ENCODE results near the gene L1CAM. TPM values are rescaled to one million over a fixed set of nuclear protein-coding genes. Genes with fewer than 3 reads are reported as not detected.

L1CAM gene
- total RNA-seq, 2 experiments from 2014 or later = 3.6 to 4.9 TPM

GRCh38 chrX:153928846-153929245 is 42.9 kb upstream of the L1CAM start:
- Mint-ChIP-seq H3K9me3 (ENCODE audit: low read depth) (no peaks in the 10 kb centered on the region), H3K4me1 (peaks cover 30% of the 10 kb centered on the region), H3K4me3 (peak overlapping the region; percentile 84), H3K27ac (peak overlapping the region; percentile 76), H3K27me3 (no peaks in the 10 kb centered on the region), H3K36me3 (peaks cover 23% of the 10 kb centered on the region)
- ATAC-seq (no peak), DNase-seq (no peak)
- CTCF ChIA-PET = interaction anchor here (7.7 to 10.2 kb wide), 2 partner anchors 20 to 40 kb away, joined by 49 to 190 read pairs; partner anchors contain the start of genes HCFC1 and RENBP

GRCh38 chrX:153927922-153928760 is 42.2 kb upstream of the L1CAM start:
- ATAC-seq = peak; percentile 82
- Mint-ChIP-seq H3K27ac (peak overlapping the region; percentile 97), H3K4me3 (peak overlapping the region; percentile 85), H3K27me3 (no peaks in the 10 kb centered on the region), H3K9me3 (ENCODE audit: low read depth) (no peaks in the 10 kb centered on the region), H3K36me3 (peaks cover 27% of the 10 kb centered on the region), H3K4me1 (peaks cover 32% of the 10 kb centered on the region)
- DNase-seq = peak; percentile 96
- CTCF ChIA-PET = interaction anchor here (1.1 to 10.2 kb wide), 3 partner anchors 21 to 201 kb away, joined by 3 to 190 read pairs (median 49); partner anchors contain the start of genes HCFC1 and RENBP

GRCh38 chrX:153927672-153927921 is 41.6 kb upstream of the L1CAM start:
- no peak for DNase-seq
- Mint-ChIP-seq H3K36me3 (peaks cover 27% of the 10 kb centered on the region), H3K9me3 (ENCODE audit: low read depth) (no peaks in the 10 kb centered on the region), H3K27ac (peak overlapping the region; percentile 97), H3K27me3 (no peaks in the 10 kb centered on the region), H3K4me1 (peaks cover 35% of the 10 kb centered on the region), H3K4me3 (peak overlapping the region; percentile 85)
- peak; percentile 1 for ATAC-seq
- CTCF ChIA-PET = interaction anchor here (1.1 to 10.2 kb wide), 3 partner anchors 21 to 200 kb away, joined by 3 to 190 read pairs (median 49); partner anchors contain the start of genes HCFC1 and RENBP

DNA sequence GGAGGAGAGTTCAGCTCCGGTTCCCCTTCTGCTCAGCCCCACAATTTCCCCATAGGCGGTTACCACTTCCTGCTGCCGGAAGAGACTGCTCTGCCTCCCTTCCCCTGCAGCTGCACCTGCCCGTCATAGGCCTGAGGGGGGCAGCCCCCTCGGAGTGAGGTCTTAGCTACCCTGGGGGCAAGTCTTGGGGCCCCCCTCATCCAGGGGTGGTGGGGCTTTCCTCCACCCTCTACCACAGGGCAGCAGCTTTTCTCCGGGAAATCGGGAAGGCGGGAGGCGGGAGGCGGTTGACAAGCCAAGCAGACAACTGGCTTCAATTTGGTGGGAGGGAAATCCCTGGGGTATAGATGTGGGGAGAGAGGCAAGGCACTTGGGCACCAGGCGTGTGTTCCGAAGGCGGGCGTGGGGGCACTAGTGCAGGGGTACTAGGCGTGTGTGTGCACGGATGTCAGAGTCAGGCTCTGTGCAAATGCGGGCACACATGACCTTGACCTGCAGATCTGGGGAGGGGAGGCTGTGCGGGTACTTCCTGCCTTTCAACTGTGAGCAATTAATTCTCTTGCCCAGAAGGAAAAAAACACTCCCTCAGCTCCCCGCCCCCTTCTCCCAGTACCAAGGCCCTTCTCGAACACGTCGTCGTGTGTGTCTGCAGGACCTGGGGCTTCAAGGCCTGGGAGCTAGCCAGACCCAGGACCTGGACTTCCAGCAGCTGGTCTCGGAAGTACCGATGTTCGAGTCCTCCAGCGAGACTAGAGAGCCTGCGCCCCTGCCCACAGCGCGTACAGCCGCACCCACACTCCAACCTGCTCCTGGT is 41.1 kb upstream of the L1CAM start:
- Mint-ChIP-seq H3K4me1 (peaks cover 40% of the 10 kb centered on the region), H3K4me3 (peak overlapping the region; percentile 85), H3K9me3 (ENCODE audit: low read depth) (no peaks in the 10 kb centered on the region), H3K27ac (peak overlapping the region; percentile 97), H3K27me3 (no peaks in the 10 kb centered on the region), H3K36me3 (peaks cover 29% of the 10 kb centered on the region)
- CTCF ChIA-PET = interaction anchor here (0.8 to 10.2 kb wide), 5 partner anchors 22 to 200 kb away, joined by 3 to 190 read pairs (median 4); partner anchors contain the start of genes HCFC1 and RENBP
- DNase-seq (peak; percentile 90), ATAC-seq (peak; percentile 42)

- Mint-ChIP-seq H3K4me3 (peak overlapping the region; percentile 85), H3K27ac (peak overlapping the region; percentile 97), H3K36me3 (peaks cover 28% of the 10 kb centered on the region), H3K4me1 (peaks cover 41% of the 10 kb centered on the region), H3K27me3 (no peaks in the 10 kb centered on the region), H3K9me3 (ENCODE audit: low read depth) (no peaks in the 10 kb centered on the region)
- CTCF ChIA-PET = interaction anchor here (0.8 to 10.2 kb wide), 6 partner anchors 22 to 159 kb away, joined by 3 to 190 read pairs (median 4); partner anchors contain the start of genes HCFC1, IDH3G, RENBP and SSR4
- ATAC-seq = peak; percentile 2
- no peak for DNase-seq
Observed at GRCh38 chrX:153926552-153926857, 40.5 kb upstream of the L1CAM start.

- Mint-ChIP-seq H3K4me3 (peak within 1 kb of the TSS; percentile 85), H3K36me3 (peaks cover 25% of the 10 kb centered on the region), H3K9me3 (ENCODE audit: low read depth) (no peaks in the 10 kb centered on the region), H3K27me3 (no peaks in the 10 kb centered on the region), H3K27ac (peak within 1 kb of the TSS; percentile 97), H3K4me1 (peaks cover 37% of the 10 kb centered on the region)
- DNase-seq (peak; percentile 72), ATAC-seq (peak; percentile 8)
- CTCF ChIA-PET = interaction anchor here (1.2 to 10.2 kb wide), 5 partner anchors 23 to 161 kb away, joined by 3 to 190 read pairs (median 5); partner anchors contain the start of genes HCFC1, IDH3G, PLXNB3 and RENBP
Observed at GRCh38 chrX:153925739-153926551, 40.0 kb upstream of the L1CAM start, which contains the start of gene ARHGAP4. TSS of gene ARHGAP4 (minus strand) at chrX:153926264. CDS start at chrX:153926202, 62 bp downstream.

DNA sequence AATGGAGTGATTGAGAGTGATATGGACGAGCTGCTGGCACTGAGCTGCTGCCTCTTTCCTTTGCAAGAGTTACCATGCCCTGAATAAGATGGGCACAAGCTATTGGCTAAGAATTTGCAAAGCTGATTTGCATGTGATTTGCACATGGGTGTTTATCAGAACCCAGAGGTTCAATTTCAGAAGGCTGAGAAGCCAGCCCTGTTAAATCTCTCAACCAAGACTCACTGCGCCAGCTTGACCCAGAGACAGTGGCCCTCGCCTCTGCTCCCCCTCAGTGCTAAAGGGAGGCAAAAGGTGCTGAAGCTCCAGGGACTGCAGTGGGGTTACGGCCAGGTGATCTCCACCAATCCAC is 39.4 kb upstream of the L1CAM start:
- CTCF ChIA-PET = interaction anchor here (1.2 to 10.2 kb wide), 6 partner anchors 10 to 161 kb away, joined by 3 to 190 read pairs (median 12); partner anchors contain the start of genes HCFC1, IDH3G, NAA10 and PLXNB3
- Mint-ChIP-seq H3K36me3 (peaks cover 23% of the 10 kb centered on the region), H3K27ac (peak overlapping the region; percentile 94), H3K4me3 (peak overlapping the region; percentile 85), H3K4me1 (peaks cover 32% of the 10 kb centered on the region), H3K27me3 (no peaks in the 10 kb centered on the region), H3K9me3 (ENCODE audit: low read depth) (no peaks in the 10 kb centered on the region)
- no peak for DNase-seq
- no peak for ATAC-seq

DNA sequence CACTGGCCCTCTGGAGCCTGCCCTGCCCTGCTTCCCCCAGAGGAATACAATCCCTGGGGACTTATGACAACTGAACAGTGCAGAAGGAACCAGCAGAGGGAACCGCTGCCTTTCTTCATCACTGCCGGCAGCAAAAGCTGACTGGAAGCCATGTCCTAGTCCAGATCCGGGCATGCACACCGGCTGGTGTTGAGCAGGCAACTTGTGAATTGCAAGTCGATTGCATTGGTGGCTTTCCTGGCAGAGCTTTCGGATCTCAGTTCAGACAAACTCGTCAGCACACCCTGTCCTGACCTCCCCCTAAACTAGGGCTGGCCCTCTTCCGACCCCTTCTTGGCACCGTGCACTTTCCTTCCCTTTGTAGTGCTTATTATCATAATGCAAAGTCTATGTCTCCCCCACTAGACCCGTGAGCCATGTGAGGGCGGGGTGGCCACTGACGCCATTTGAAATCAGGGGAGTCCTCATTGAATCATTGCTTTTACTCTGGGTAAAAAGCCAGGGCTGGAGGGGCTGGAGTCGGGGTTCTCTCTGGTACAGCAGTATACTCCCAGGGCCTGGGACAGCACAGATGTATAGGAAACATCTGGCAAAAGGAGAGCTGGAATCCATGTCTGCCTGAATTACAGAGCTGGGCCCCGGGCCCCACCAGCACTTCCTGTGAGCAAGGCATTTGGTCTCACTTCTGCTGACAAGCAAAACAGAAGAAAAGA is 38.3 kb upstream of the L1CAM start:
- no peaks in the 10 kb centered on the region for H3K9me3 Mint-ChIP-seq (ENCODE audit: low read depth)
- peak overlapping the region; percentile 85 for H3K4me3 Mint-ChIP-seq
- peak overlapping the region; percentile 94 for H3K27ac Mint-ChIP-seq
- DNase-seq (peak; percentile 65), ATAC-seq (no peak)
- peaks cover 31% of the 10 kb centered on the region for H3K4me1 Mint-ChIP-seq
- H3K36me3 Mint-ChIP-seq = peaks cover 29% of the 10 kb centered on the region
- CTCF ChIA-PET = interaction anchor here (1.3 to 10.2 kb wide), 4 partner anchors 11 to 89 kb away, joined by 3 to 190 read pairs (median 34); partner anchors contain the start of genes HCFC1, NAA10 and RENBP
- no peaks in the 10 kb centered on the region for H3K27me3 Mint-ChIP-seq

GRCh38 chrX:153922932-153923857 is 37.2 kb upstream of the L1CAM start:
- peak overlapping the region; percentile 94 for H3K27ac Mint-ChIP-seq
- no peaks in the 10 kb centered on the region for H3K9me3 Mint-ChIP-seq (ENCODE audit: low read depth)
- no peak for ATAC-seq
- CTCF ChIA-PET = interaction anchor here (0.5 to 10.2 kb wide), 11 partner anchors 11 to 167 kb away, joined by 3 to 190 read pairs (median 4); partner anchors contain the start of genes HCFC1, IDH3G, NAA10 and RENBP
- H3K4me1 Mint-ChIP-seq = peaks cover 24% of the 10 kb centered on the region
- DNase-seq = no peak
- H3K36me3 Mint-ChIP-seq = peaks cover 31% of the 10 kb centered on the region
- H3K27me3 Mint-ChIP-seq = no peaks in the 10 kb centered on the region
- peak overlapping the region; percentile 85 for H3K4me3 Mint-ChIP-seq

DNA sequence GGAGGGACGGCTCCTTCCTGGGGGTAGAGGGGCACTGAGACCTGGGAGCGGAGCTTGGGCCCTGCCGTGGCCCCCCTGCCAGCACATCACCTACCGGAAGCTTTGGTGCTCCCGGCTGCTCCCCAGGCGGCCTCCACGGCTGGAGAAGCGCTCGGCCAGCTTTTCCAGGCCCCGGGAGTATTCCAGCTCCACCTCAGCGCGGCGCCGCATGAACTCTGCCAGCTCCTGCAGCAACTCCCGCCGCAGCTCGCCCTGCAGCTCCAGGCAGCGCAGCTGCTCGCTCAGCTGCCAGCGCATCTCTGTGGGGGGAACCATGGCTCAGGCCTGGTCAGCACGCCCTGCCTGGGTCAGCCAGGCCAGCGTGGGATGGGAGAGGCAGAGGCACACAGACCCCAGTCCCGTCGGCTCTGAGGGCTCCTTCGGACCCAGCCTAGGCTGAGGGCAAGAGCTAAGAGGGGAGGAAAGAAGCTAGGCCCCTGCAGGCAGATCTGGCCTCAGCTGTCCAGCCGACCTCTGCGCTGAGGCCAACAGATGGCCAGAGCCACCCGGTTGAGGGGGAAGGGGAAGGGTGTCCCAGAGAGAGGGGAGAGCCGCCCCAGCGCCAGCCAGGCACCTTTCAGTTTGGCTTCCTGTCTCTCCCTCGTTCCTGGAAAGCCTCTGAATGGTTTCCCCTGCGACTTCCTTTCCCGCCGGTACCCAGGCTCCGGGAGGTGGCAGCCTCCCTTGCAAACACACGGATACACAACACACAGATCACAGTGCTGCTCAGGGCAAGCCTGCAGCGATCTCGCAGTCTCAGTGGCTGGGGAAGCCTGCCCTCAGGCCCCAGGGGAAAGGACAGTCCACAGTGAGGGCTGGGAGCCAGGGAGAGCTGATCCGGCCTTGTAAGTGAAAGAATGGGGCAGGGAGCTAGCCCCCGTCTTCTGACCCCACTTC is 35.8 kb upstream of the L1CAM start:
- Mint-ChIP-seq H3K9me3 (ENCODE audit: low read depth) (no peaks in the 10 kb centered on the region), H3K4me3 (peak overlapping the region; percentile 85), H3K36me3 (peaks cover 38% of the 10 kb centered on the region), H3K27ac (peak overlapping the region; percentile 94), H3K4me1 (peaks cover 21% of the 10 kb centered on the region), H3K27me3 (no peaks in the 10 kb centered on the region)
- CTCF ChIA-PET = interaction anchor here (1.5 to 10.2 kb wide), 4 partner anchors 10 to 47 kb away, joined by 5 to 190 read pairs (median 28); partner anchors contain the start of genes HCFC1, NAA10 and RENBP
- DNase-seq = no peak
- no peak for ATAC-seq
